Heart right ventricle (tissue), 16 donors: ENCODE measurements around the gene TMEM51. TPM values are rescaled to one million over a fixed set of nuclear protein-coding genes. Genes with fewer than 3 reads are reported as not detected.
A peak's percentile ranks its signal among the peaks of the same experiment; 100 is the strongest.

ENCODE experiments used
- ATAC-seq, 8 donors: fragments of 200-7000 bp; cut with Tn5 transposase; one replicate each; pipeline ENCODE4 v1.9.1; 2020; ENCODE audit warnings: mild to moderate bottlenecking in 8 of 8, moderate library complexity in 8 of 8, moderate number of reproducible peaks in 1 of 8
- DNase-seq, 2 donors: peaks; one replicate each; pipeline ENCODE4 v3.0.0-alpha.2; 2020
- H3K27ac ChIP-seq, 10 donors: fragments of 200-600 bp; sonication (generic) in 2 of 10; one replicate each; pipeline versions ENCODE4 v1.5.0 to v1.8.0; 2020 to 2022; ENCODE audit warnings: mild to moderate bottlenecking in 3 of 10
- H3K27me3 ChIP-seq, 7 donors: fragments of 200-600 bp; one replicate each; pipeline ENCODE4 v1.8.0; 2021 to 2022; ENCODE audit warnings: mild to moderate bottlenecking in 2 of 7
- H3K36me3 ChIP-seq, 9 donors: fragments of 200-600 bp; sonication (generic) in 1 of 9; one replicate each; pipeline versions ENCODE4 v1.5.0 to v1.8.0; 2020 to 2022; ENCODE audit warnings: mild to moderate bottlenecking in 2 of 9
- H3K4me1 ChIP-seq, 9 donors: fragments of 200-600 bp; sonication (generic) in 1 of 9; one replicate each; pipeline versions ENCODE4 v1.5.0 to v1.8.0; 2020 to 2022; ENCODE audit warnings: mild to moderate bottlenecking in 4 of 9
- H3K4me3 ChIP-seq, 10 donors: fragments of 200-600 bp; sonication (generic) in 2 of 10; one replicate each; pipeline versions ENCODE4 v1.5.0 to v1.8.0; 2020 to 2022; ENCODE audit warnings: mild to moderate bottlenecking in 7 of 10, moderate library complexity in 2 of 10
- H3K9me3 ChIP-seq, 11 donors: fragments of 200-600 bp in 10 of 11; sonication (generic) in 2 of 11; one replicate each; pipeline versions ENCODE4 v1.5.0 to v1.8.0; 2013 to 2022; ENCODE audit warnings: mild to moderate bottlenecking in 2 of 11, control low read depth in 1 of 11, moderate library complexity in 1 of 11
- CTCF ChIP-seq, 9 donors: fragments of 200-600 bp; sonication (generic) in 2 of 9; IDR thresholded peaks; one replicate each; pipeline versions ENCODE4 v1.5.0 to v1.8.0; 2021 to 2022; ENCODE audit warnings: antibody characterized with exemption in 9 of 9, mild to moderate bottlenecking in 5 of 9, moderate library complexity in 1 of 9
- WGBS, 2 donors: extraction: QIAGEN DNeasy Blood & Tissue Kit; methylation state at CpG; one replicate each; pipeline ENCODE4 v1.1.7; 2013; ENCODE audit warnings: inconsistent platforms in 1 of 2; 5-methylcytosine and 5-hydroxymethylcytosine counted together
- intact Hi-C, 10 donors: fragments of 100-400 bp; cut with DNase I; formaldehyde crosslinking; loops; one replicate each; pipeline versions ENCODE4 v1.11.1 to v1.14.2; 2022
- polyA plus RNA-seq, 2 donors: library from polyadenylated mRNA; stranded (reverse); fragments of 200-250 nt; gene quantifications; one replicate each; pipeline ENCODE4 v1.2.3, GENCODE V29; 2013
- total RNA-seq, 10 donors: library from RNA; stranded (reverse); fragmentation: NEBNext Ultra II Directional in 3 of 10; extraction: Animal tissue kit (Norgen Biotek cat#: 25700) in 3 of 10; gene quantifications; one replicate each; pipeline versions ENCODE4 v1.2.1 to v1.2.4, GENCODE V29; 2021 to 2023
- donor health status: Arrhythmogenic right ventricular cardiomyopathy.
- donor health status: ischemic (EF 13 %, LVEDD 7.1; RV severe dilation, severe dysfunction).
- donor health status: healthy with polysubstance abuse.
- donor health status: DM: no; HTN: yes; CAD: no.
- donor health status: DM: no; HTN: no; CAD: no.
- donor health status: ischemic (EF 25% LVEDD 6.9; RV normal size, moderate dysfunction).
- donor health status: ischemic (EF 25% LVEDD 5.7; RV mildly dilated, moderate dysfunction).
- donor health status: healthy.
- donor health status: DM: yes; HTN: yes; CAD: no.
- donor health status: Ischemic cardiomyopathy.
- donor health status: ischemic (EF 35%, LVEDD 5.7; RV mildly dilated, moderate dysfunction).
- donor health status: nonischemic (EF 11% LVEDD 7.7; RV severe dilation, severe dysfunction).
- donor health status: DM: yes; HTN: yes; CAD: no.
- donor health status: PGD.
- donor health status: ischemic (EF 29% LVEDD 5.4; RV normal size, mild dysfunction).
- donor health status: nonischemic (EF 23%, LVEDD 6.1; RV moderate dilation, normal function).

TMEM51 gene
- total and polyA plus RNA-seq, 12 donors, result 2.0 to 9.5 (median 3.2) TPM

GRCh38 chr1:15201221-15201620, 47.7 kb downstream of the TMEM51 start:
- no peak overlapping the region for H3K4me3 ChIP-seq
- no peaks in the 10 kb centered on the region for H3K36me3 ChIP-seq
- peak in 1 of 8 donors; percentile 17 for ATAC-seq
- no peak for DNase-seq
- H3K27ac ChIP-seq, result peak overlapping the region in 2 of 10 donors; percentile 6 to 7
- intact Hi-C loops, result no loop called here
- 67 to 70% methylated on average over 4 of the region's 4 CpGs for WGBS, 2 donors
- no peaks in the 10 kb centered on the region for H3K27me3 ChIP-seq
- no peak for TF ChIP-seq CTCF (IDR thresholded peaks at IDR 0.05)
- H3K9me3 ChIP-seq, result no peaks in the 10 kb centered on the region
- peaks cover 0 to 15% (median 0%) of the 10 kb centered on the region in 9 donors for H3K4me1 ChIP-seq

GRCh38 chr1:15201849-15202551, 48.5 kb downstream of the TMEM51 start:
- Histone ChIP-seq H3K36me3 (no peaks in the 10 kb centered on the region), H3K4me1 (peaks cover 0 to 17% (median 0%) of the 10 kb centered on the region in 9 donors), H3K27me3 (no peaks in the 10 kb centered on the region), H3K9me3 (no peaks in the 10 kb centered on the region), H3K4me3 (no peak overlapping the region), H3K27ac (peak overlapping the region in 2 of 10 donors; percentile 27 to 37)
- 74 to 82% methylated on average over 13 of the region's 13 CpGs for WGBS, 2 donors
- DNase-seq (no peak), ATAC-seq (peak in 2 of 8 donors; percentile 41 to 50)
- intact Hi-C loops, result no loop called here
- no peak for TF ChIP-seq CTCF (IDR thresholded peaks at IDR 0.05)

GRCh38 chr1:15204931-15205330, 51.4 kb downstream of the TMEM51 start:
- ATAC-seq, result no peak
- no peak for DNase-seq
- no peaks in the 10 kb centered on the region for H3K27me3 ChIP-seq
- TF ChIP-seq CTCF (IDR thresholded peaks at IDR 0.05), result no peak
- no peaks in the 10 kb centered on the region for H3K36me3 ChIP-seq
- intact Hi-C loops, result no loop called here
- peaks cover 0 to 35% (median 7%) of the 10 kb centered on the region in 9 donors for H3K4me1 ChIP-seq
- H3K4me3 ChIP-seq, result no peak overlapping the region
- H3K9me3 ChIP-seq, result no peaks in the 10 kb centered on the region
- H3K27ac ChIP-seq, result no peak overlapping the region
- 94 to 95% methylated on average over 7 of the region's 7 CpGs for WGBS, 2 donors

- H3K36me3 ChIP-seq, result no peaks in the 10 kb centered on the region
- peaks cover 0 to 41% (median 7%) of the 10 kb centered on the region in 9 donors for H3K4me1 ChIP-seq
- no peak overlapping the region for H3K4me3 ChIP-seq
- no peak for DNase-seq
- H3K9me3 ChIP-seq, result no peaks in the 10 kb centered on the region
- H3K27me3 ChIP-seq, result no peaks in the 10 kb centered on the region
- intact Hi-C loops, result no loop called here
- no peak for ATAC-seq
- TF ChIP-seq CTCF (IDR thresholded peaks at IDR 0.05), result no peak
- WGBS, 2 donors, result 89 to 94% methylated on average over 12 of the region's 12 CpGs
- H3K27ac ChIP-seq, result no peak overlapping the region
These were observed 52.2 kb downstream of the TMEM51 start for GRCh38 chr1:15205586-15206346.
